IPS-18a (cell line): ENCODE data around the gene RAPGEF4.
"Not testable (repeated sequence)": the region's sequence is repeated elsewhere in the genome, so short reads cannot be mapped to it uniquely, and the experiment has no call there.

Source experiments
- H3K27ac ChIP-seq: one replicate; pipeline ENCODE4 v1.5.1; 2013; ENCODE audit warnings: low read length
- H3K27me3 ChIP-seq: one replicate; pipeline ENCODE4 v1.6.1; 2013; ENCODE audit warnings: mild to moderate bottlenecking, low read length; ENCODE audit not compliant: control insufficient read depth, insufficient read depth
- H3K36me3 ChIP-seq: one replicate; pipeline ENCODE4 v1.6.1; 2013; ENCODE audit warnings: low read depth, low read length; ENCODE audit not compliant: control insufficient read depth
- H3K4me1 ChIP-seq: one replicate; pipeline ENCODE4 v1.6.1; 2013; ENCODE audit warnings: low read depth, low read length; ENCODE audit not compliant: control insufficient read depth
- H3K4me3 ChIP-seq: one replicate; pipeline ENCODE4 v1.5.1; 2013; ENCODE audit warnings: low read length
- H3K9ac ChIP-seq: one replicate; pipeline ENCODE4 v1.6.1; 2013; ENCODE audit warnings: mild to moderate bottlenecking, low read length, moderate library complexity
- H3K9me3 ChIP-seq: one replicate; pipeline ENCODE4 v1.6.1; 2013; ENCODE audit warnings: low read depth, low read length; ENCODE audit not compliant: control insufficient read depth

RAPGEF4 gene

DNA sequence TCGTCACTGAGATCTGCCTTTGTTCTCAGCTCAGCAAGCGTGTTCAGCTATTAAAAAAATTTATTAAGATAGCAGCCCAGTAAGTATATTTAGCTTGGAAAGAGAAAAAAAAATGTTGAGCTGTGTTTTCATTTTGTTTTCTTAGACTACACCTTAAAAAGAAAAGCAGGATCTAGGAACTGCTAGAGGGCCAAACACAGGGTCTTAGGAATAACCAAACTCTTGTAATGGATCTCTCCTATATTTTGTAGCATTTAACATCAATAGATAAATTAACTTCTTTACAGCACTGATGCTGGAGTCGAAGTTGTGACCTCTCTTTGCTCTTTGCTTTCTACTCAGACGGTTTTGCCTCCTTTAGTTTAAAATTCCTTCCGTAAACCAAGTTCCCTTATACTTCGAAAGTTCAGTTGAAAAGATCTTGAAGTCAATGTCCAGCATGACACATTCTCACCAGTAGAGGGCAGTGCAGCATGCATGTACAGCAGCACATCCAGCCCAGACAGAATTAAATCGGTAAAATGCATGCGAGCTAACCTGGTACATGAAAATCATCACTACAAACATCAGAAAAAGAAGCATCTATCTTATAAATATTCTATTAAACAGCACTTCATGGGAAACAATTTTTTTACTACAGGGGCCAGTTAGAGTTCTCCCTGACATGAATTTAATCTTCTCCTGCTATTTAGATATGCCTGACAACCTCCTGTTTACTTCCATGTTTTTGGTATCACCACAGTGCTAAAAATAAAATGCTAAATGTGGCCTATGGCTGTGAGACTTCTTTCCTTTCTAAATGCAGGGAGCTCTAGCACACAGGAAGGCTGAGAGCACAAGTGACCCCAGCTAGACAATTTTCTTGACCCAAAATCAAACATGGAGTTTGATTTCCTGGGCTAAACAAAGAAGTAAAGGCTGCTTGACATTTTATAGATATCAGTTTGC, 291.8 kb downstream of the RAPGEF4 start:
- H3K9ac ChIP-seq, result no peak overlapping the region
- no peak overlapping the region for H3K4me3 ChIP-seq
- no peaks in the 10 kb centered on the region for H3K4me1 ChIP-seq
- no peaks in the 10 kb centered on the region for H3K27me3 ChIP-seq
- H3K9me3 ChIP-seq, result no peaks in the 10 kb centered on the region
- H3K36me3 ChIP-seq, result no peaks in the 10 kb centered on the region
- no peak overlapping the region for H3K27ac ChIP-seq

DNA sequence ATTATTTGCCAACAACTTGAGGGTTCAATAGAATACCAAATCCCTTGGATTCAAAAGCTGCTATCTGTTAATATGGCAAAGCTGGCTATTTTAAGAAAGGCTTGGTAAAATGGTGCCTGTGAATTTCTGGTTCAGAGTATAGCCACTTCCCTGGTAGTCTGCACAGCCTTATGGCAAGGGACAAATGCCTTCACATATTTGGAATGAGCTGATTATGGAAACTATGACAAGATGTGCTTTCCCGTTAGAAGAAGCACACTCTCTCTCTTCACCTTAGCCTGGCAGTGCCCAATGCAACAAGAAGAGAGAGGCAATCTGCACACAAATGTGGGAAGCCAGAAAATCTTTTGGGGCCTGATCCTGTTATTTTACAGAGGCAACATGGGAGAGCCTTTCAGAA, 292.5 kb downstream of the RAPGEF4 start:
- Histone ChIP-seq H3K9me3 (no peaks in the 10 kb centered on the region), H3K9ac (no peak overlapping the region), H3K27me3 (no peaks in the 10 kb centered on the region), H3K4me1 (no peaks in the 10 kb centered on the region), H3K4me3 (no peak overlapping the region), H3K36me3 (no peaks in the 10 kb centered on the region), H3K27ac (no peak overlapping the region)

- Histone ChIP-seq H3K4me1 (no peaks in the 10 kb centered on the region), H3K27ac (no peak overlapping the region), H3K9me3 (no peaks in the 10 kb centered on the region)
These were observed 293.0 kb downstream of the RAPGEF4 start for GRCh38 chr2:173028671-173029070.

GRCh38 chr2:173030561-173031490, 295.2 kb downstream of the RAPGEF4 start:
- Histone ChIP-seq H3K36me3 (no peaks in the 10 kb centered on the region), H3K27me3 (no peaks in the 10 kb centered on the region), H3K9ac (no peak overlapping the region), H3K27ac (no peak overlapping the region), H3K4me3 (no peak overlapping the region), H3K4me1 (no peaks in the 10 kb centered on the region), H3K9me3 (no peaks in the 10 kb centered on the region)

More at GRCh38 chr2:173028671-173029070, 293.0 kb downstream of the RAPGEF4 start:
- H3K36me3 ChIP-seq, result no peaks in the 10 kb centered on the region
- no peak overlapping the region for H3K4me3 ChIP-seq
- H3K9ac ChIP-seq, result no peak overlapping the region
- no peaks in the 10 kb centered on the region for H3K27me3 ChIP-seq

GRCh38 chr2:173032032-173032431, 296.4 kb downstream of the RAPGEF4 start:
- H3K27me3 ChIP-seq, result no peaks in the 10 kb centered on the region
- H3K27ac ChIP-seq, result no peak overlapping the region
- H3K4me1 ChIP-seq, result no peaks in the 10 kb centered on the region
- no peak overlapping the region for H3K4me3 ChIP-seq
- H3K36me3 ChIP-seq, result no peaks in the 10 kb centered on the region
- no peak overlapping the region for H3K9ac ChIP-seq
- no peaks in the 10 kb centered on the region for H3K9me3 ChIP-seq

- H3K36me3 ChIP-seq, result no peaks in the 10 kb centered on the region
- H3K4me1 ChIP-seq, result no peaks in the 10 kb centered on the region
- H3K27me3 ChIP-seq, result no peaks in the 10 kb centered on the region
- no peak overlapping the region for H3K9ac ChIP-seq
- H3K9me3 ChIP-seq, result no peaks in the 10 kb centered on the region
- no peak overlapping the region for H3K27ac ChIP-seq
- H3K4me3 ChIP-seq, result no peak overlapping the region
These were observed 297.4 kb downstream of the RAPGEF4 start for GRCh38 chr2:173033084-173033483.

GRCh38 chr2:173034143-173034542, 298.5 kb downstream of the RAPGEF4 start:
- no peak overlapping the region for H3K27ac ChIP-seq
- H3K9ac ChIP-seq, result no peak overlapping the region
- no peaks in the 10 kb centered on the region for H3K36me3 ChIP-seq
- H3K4me1 ChIP-seq, result no peaks in the 10 kb centered on the region
- no peaks in the 10 kb centered on the region for H3K9me3 ChIP-seq
- H3K4me3 ChIP-seq, result no peak overlapping the region
- no peaks in the 10 kb centered on the region for H3K27me3 ChIP-seq

GRCh38 chr2:173037245-173038120, 301.8 kb downstream of the RAPGEF4 start:
- Histone ChIP-seq H3K4me3 (no peak overlapping the region), H3K27ac (no peak overlapping the region), H3K9ac (no peak overlapping the region), H3K4me1 (no peaks in the 10 kb centered on the region), H3K9me3 (no peaks in the 10 kb centered on the region), H3K36me3 (no peaks in the 10 kb centered on the region), H3K27me3 (no peaks in the 10 kb centered on the region)

GRCh38 chr2:173038257-173038656, 302.6 kb downstream of the RAPGEF4 start:
- H3K9me3 ChIP-seq, H3K27me3 ChIP-seq, H3K4me3 ChIP-seq, H3K9ac ChIP-seq, H3K27ac ChIP-seq, H3K4me1 ChIP-seq, H3K36me3 ChIP-seq: not testable (repeated sequence)

GRCh38 chr2:173040729-173041128, 305.1 kb downstream of the RAPGEF4 start:
- no peaks in the 10 kb centered on the region for H3K36me3 ChIP-seq

GRCh38 chr2:173043476-173043875, 307.8 kb downstream of the RAPGEF4 start:
- Histone ChIP-seq H3K27me3 (no peaks in the 10 kb centered on the region), H3K4me3 (no peak overlapping the region), H3K4me1 (no peaks in the 10 kb centered on the region), H3K9ac (no peak overlapping the region), H3K27ac (no peak overlapping the region), H3K9me3 (no peaks in the 10 kb centered on the region), H3K36me3 (no peaks in the 10 kb centered on the region)

More at GRCh38 chr2:173040729-173041128, 305.1 kb downstream of the RAPGEF4 start:
- Histone ChIP-seq H3K9ac (no peak overlapping the region), H3K9me3 (no peaks in the 10 kb centered on the region), H3K4me3 (no peak overlapping the region), H3K4me1 (no peaks in the 10 kb centered on the region), H3K27ac (no peak overlapping the region), H3K27me3 (no peaks in the 10 kb centered on the region)
